Mesodermal cell (in vitro differentiated cells): Measurements from ENCODE around the gene TSPAN18.

Source experiments
- H3K27ac ChIP-seq: 2 replicates; pipeline ENCODE4 v1.7.0; 2013; ENCODE audit warnings: mild to moderate bottlenecking, low read depth, low read length, moderate library complexity; ENCODE audit not compliant: severe bottlenecking
- H3K36me3 ChIP-seq: 2 replicates; pipeline ENCODE4 v1.7.1; 2013; ENCODE audit warnings: mild to moderate bottlenecking, low read length, moderate library complexity; ENCODE audit not compliant: control insufficient read depth, insufficient read depth
- H3K4me1 ChIP-seq: one replicate; pipeline ENCODE4 v1.7.1; 2013; ENCODE audit warnings: mild to moderate bottlenecking, low read length; ENCODE audit not compliant: insufficient read depth, control insufficient read depth, poor library complexity, severe bottlenecking
- H3K4me3 ChIP-seq: 2 replicates; pipeline ENCODE4 v1.7.0; 2013; ENCODE audit warnings: low read length, control low read depth, mild to moderate bottlenecking; ENCODE audit not compliant: insufficient read depth, poor library complexity, severe bottlenecking; ENCODE audit errors: extremely low read depth
- H3K9me3 ChIP-seq: 2 replicates; pipeline ENCODE4 v1.7.1; 2013; ENCODE audit warnings: mild to moderate bottlenecking, low read length, moderate library complexity; ENCODE audit not compliant: control insufficient read depth
- WGBS, 2 experiments: methylation state at CpG; one replicate each; pipeline ENCODE4 v1.1.5; 2013; ENCODE audit warnings: missing lambda C conversion rate in 2 of 2; ENCODE audit not compliant: insufficient coverage in 2 of 2; 5-methylcytosine and 5-hydroxymethylcytosine counted together

The TSPAN18 gene

DNA sequence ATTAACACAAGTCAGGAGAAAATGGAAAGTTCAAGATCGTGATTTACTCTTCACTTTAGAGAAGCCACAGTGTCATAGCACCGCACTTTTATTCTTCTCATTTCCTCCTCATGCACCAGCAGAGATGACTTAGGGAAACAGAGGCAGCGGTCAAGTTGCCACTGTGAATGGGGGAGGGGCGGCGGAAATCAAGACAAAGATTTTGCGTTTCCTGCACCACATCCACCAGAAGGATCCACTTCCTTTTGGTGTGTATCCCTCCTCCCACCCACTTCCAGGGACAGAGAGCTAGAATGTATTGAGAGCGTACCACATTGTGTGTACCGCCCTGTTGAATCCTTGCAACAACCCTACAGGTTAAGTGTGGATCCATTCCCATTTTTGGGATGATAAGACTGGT is 21.8 kb downstream of the TSPAN18 start:
- Histone ChIP-seq H3K4me3 (no peak overlapping the region), H3K36me3 (peaks cover 5% of the 10 kb centered on the region), H3K4me1 (no peaks in the 10 kb centered on the region), H3K9me3 (no peaks in the 10 kb centered on the region), H3K27ac (no peak overlapping the region)
- WGBS, 2 experiments, result 67 to 100% methylated on average over 1 to 4 of the region's 8 CpGs

DNA sequence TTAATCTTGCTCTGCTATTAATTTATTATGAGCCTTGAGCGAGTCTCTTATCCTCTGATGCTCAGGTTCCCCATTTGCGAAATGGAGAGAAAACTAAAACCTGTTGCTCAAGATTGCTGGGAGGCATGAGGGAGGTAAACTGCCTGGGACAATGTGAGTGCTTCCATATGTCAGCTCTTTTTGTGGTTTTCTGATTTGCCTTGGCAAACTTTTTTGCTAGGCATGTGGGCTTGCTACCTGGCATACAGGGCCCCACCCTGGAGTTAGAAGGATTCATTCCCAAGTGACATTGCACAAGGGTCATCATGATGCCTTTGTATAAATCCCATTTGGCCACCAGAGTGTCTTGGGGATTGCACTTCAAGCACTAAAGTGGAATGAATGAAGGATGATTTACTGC is 22.4 kb downstream of the TSPAN18 start:
- H3K27ac ChIP-seq, result no peak overlapping the region
- H3K36me3 ChIP-seq, result peaks cover 5% of the 10 kb centered on the region
- H3K4me1 ChIP-seq, result no peaks in the 10 kb centered on the region
- no peak overlapping the region for H3K4me3 ChIP-seq
- WGBS, 2 experiments, result 92 to 100% methylated on average over 2 of the region's 2 CpGs
- no peaks in the 10 kb centered on the region for H3K9me3 ChIP-seq

DNA sequence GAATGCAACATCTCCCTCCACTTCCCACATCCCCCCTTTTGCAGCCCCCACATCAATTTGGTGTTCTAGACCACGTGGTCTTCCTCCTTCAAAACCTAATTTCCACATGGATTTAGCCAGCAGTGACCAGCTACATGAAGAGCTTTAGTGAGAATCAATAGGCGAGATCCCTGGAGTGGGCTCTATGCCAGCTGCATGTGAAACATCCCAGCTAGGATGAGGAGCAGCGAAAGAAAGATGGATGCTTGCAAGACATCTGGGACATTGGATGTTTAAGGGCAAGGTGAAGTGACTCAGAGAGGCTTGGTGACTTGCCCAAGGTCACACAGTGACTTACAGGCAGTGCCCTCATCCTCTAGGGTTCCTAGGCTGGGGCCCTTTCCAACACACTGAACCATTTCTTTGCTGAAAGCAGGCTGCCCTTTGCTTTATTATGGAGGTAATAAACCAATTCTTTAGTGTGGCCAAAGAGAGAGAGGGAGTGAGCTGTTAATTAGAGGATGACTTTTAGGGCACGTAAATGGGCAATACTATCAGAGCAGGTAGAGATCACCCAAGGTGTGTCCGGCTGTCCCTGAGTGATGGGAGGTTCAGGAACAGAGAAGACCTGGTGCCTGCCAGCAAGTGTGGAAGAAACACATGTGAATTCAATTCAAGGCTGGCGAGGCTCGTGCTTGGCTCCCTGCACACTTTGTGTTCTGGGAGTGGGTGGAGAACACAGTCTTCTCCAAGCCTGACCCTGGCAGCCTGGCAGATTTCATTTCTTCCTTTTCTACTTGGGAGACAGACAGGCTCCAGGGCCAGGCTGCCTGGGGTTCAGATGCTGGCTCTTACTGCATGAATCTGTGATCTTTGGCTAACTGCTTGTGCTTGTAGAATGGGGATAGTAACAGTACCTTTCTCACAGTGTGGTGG is 24.0 kb downstream of the TSPAN18 start:
- Histone ChIP-seq H3K36me3 (no peaks in the 10 kb centered on the region), H3K4me3 (no peak overlapping the region), H3K4me1 (no peaks in the 10 kb centered on the region), H3K9me3 (no peaks in the 10 kb centered on the region), H3K27ac (no peak overlapping the region)
- WGBS, 2 experiments, result 92 to 98% methylated on average over 5 to 6 of the region's 7 CpGs

DNA sequence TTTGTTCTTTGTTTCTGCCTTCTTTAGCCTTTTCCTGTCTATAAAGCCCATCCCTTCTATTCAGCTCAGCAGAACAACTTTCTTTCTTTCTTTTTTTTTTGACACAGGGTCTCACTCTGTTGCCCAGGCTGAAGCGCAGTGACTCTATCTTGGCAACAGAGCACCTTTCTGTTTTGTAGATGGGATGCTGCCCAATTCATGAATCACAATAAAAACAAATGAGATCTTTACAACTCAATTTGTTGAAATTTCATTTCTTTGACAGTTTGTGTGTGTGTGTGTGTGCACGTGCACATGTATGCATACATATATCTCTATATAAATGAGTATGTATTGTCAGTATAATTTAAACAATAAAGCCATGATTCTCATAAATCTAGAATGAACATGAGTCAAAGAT is 25.5 kb downstream of the TSPAN18 start:
- no peak overlapping the region for H3K27ac ChIP-seq

DNA sequence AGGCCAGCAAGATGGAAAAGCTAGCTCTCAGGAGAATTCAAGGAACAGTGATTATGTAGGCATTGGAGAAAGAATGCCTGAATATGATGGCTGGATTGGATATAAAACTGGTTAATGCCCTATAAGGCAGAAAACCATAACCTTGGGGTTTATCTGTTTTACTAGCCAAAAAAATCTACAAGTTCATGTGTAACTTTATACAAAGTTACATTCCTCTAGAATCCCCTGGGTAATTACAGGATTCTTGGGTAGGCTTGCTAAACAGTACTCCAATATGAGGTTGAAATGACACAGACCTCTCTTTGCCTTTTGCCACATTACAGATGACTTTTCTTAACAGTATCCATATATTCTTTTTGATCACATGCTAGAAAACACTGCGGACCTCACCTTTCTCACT is 26.0 kb downstream of the TSPAN18 start:
- Histone ChIP-seq H3K9me3 (peaks cover 5% of the 10 kb centered on the region), H3K4me3 (no peak overlapping the region), H3K27ac (no peak overlapping the region), H3K36me3 (no peaks in the 10 kb centered on the region), H3K4me1 (no peaks in the 10 kb centered on the region)
- WGBS, 2 experiments, result 83 to 100% methylated on average over 1 of the region's 1 CpG

More for the DNA sequence above, 25.5 kb downstream of the TSPAN18 start:
- Histone ChIP-seq H3K9me3 (peaks cover under 1% of the 10 kb centered on the region), H3K4me3 (no peak overlapping the region), H3K36me3 (no peaks in the 10 kb centered on the region), H3K4me1 (no peaks in the 10 kb centered on the region)
- no CpG with 5 or more reads among the region's 2 CpGs for WGBS, 2 experiments

DNA sequence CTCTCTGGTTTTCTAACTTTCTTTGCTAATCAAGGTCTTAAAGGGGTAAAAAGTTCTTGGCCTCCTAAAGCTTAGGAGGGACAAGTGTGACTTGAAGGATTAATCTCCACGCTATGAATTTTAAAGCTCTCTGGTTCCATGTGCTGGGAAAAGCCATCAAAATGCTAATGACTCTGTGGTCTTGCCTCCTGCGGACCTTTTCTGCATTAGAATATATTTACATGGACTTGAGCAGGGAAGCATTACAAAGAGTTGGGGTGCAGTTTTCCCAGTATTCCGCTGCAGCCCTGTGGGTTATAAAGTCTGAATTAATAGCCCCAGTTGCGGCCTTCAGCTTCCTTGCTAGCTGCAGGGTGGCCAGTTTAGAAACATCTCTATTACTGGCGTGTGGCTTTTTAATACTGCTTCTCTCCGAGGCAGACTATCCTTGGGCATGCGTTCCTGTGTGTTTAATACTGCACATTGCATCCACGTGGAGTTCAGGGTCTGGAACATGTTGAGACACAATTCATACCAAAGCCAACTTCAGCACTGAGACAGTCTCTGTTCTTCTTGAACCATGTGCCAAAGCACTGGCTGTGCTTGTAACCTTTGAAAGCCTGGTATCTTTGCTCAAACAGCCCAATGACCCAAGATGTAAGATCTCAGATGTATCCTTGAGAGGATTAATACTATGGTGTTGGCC is 27.3 kb downstream of the TSPAN18 start:
- no peaks in the 10 kb centered on the region for H3K36me3 ChIP-seq
- 29 to 48% methylated on average over 7 to 8 of the region's 8 CpGs for WGBS, 2 experiments
- no peaks in the 10 kb centered on the region for H3K4me1 ChIP-seq
- H3K27ac ChIP-seq, result no peak overlapping the region
- no peak overlapping the region for H3K4me3 ChIP-seq
- peaks cover 14% of the 10 kb centered on the region for H3K9me3 ChIP-seq

DNA sequence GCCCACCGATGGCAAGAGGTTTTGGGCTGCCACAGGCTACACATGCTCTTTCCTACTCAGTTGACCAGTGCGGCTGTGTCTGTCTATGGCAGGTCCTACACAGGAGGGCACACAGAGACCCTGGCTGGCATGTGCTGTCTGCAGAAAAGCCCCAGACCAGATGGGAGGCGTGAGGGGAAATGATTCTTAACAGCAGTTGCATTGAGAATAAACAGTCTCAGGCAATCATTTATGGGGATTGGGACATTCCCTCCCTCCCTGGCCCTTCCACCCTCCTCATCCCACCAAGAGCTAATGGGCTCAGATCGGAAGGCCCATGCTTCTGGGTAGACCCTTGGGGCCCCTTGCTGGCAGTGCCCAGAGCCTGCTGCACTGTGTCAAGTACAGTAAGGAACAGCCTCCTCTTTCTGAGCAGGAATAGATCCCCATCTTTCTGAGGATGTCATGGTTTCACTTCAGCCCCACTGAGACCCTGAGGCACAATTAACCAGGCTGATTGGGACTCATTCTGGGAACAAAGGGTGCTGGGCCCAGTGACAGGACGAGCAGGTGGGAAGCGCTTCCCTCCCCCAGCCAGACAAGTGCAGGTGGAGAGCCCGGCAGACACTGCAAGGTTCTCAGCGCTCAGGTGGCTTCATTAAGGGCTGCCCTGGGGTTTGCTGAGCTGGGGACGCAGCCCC is 28.3 kb downstream of the TSPAN18 start:
- H3K4me1 ChIP-seq, result no peaks in the 10 kb centered on the region
- peaks cover 14% of the 10 kb centered on the region for H3K9me3 ChIP-seq
- WGBS, 2 experiments, result 60 to 67% methylated on average over 6 to 7 of the region's 9 CpGs
- H3K36me3 ChIP-seq, result no peaks in the 10 kb centered on the region
- H3K27ac ChIP-seq, result no peak overlapping the region
- H3K4me3 ChIP-seq, result no peak overlapping the region

DNA sequence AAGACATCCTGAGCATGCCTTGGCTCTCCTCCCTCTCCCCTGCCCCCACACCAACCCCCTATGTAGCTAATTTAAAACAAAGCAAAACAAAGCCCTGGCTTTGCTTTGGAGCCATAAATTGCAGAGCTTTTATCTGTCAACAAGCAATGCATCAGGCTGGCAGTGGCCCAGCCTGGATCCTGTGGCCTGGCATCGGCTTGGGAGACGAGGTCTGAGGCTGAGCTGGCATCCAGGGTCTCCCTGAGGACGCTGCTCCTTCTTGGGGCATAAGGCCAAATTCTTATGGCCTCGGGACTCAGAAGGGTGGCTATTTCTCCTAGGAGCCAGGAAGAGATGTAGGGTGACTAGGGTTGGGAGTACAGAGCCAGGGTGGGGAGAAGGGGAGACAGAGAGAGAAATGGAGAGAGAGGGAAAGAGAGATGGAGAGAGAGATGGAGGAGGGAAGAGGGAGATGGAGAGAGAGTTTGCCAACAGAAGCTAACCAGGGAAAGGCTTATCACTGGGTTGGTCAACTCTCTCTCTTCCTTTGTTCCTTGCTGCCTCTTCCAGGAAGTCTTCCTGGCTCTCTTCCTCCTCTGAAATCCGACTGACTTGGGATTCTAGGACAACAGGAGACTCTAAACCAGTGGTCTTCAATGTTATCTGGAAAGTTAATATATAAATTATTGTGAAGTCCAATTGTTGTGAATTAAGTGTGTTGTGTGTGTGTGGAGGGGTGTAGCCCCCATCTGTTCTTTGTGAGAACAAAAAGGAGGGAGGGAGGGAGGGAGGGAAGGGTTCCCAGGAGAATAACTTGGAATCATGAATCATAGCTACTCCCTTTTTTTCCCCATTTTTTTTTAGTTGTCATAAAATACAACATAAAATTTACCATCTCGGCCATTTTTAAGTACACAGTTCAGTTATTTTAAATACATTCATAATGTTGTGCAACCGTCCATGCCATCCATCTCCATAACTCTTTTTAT is 29.1 kb downstream of the TSPAN18 start:
- Histone ChIP-seq H3K4me1 (peaks cover 8% of the 10 kb centered on the region), H3K4me3 (no peak overlapping the region), H3K36me3 (no peaks in the 10 kb centered on the region), H3K9me3 (peaks cover 14% of the 10 kb centered on the region), H3K27ac (no peak overlapping the region)
- 75 to 80% methylated on average over 4 to 6 of the region's 7 CpGs for WGBS, 2 experiments

DNA sequence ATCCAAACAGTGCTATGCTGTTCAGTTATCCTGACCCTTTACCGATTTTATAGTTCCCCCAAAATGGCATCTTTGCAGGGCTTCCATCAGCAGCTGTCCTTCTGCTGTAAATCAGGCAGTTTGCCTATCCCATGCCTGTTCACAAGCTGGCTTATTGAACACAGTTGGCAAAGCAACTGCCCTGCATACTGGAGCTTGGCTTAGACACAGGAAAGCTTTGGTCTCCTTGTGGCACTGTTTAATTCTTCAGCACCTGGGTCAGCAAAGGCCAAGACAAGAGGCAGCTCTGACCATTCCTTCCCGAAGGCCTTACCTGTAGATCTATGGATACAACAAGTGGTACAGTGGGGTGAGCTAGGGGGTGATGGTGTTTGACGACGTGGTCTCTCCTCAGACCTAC is 32.2 kb downstream of the TSPAN18 start:
- H3K27ac ChIP-seq, result no peak overlapping the region
- H3K9me3 ChIP-seq, result peaks cover 14% of the 10 kb centered on the region
- peaks cover 27% of the 10 kb centered on the region for H3K4me1 ChIP-seq
- H3K4me3 ChIP-seq, result no peak overlapping the region
- H3K36me3 ChIP-seq, result peaks cover under 1% of the 10 kb centered on the region
- WGBS, 2 experiments, result 92 to 94% methylated on average over 1 to 3 of the region's 4 CpGs
